Measurements from ENCODE around the gene LRRC8C. TPM values are rescaled to one million over a fixed set of nuclear protein-coding genes. Genes with fewer than 3 reads are reported as not detected.

Gene LRRC8C
- total and polyA plus RNA-seq, 7 donors: 0.69 to 7.8 (median 3.8) TPM

DNA sequence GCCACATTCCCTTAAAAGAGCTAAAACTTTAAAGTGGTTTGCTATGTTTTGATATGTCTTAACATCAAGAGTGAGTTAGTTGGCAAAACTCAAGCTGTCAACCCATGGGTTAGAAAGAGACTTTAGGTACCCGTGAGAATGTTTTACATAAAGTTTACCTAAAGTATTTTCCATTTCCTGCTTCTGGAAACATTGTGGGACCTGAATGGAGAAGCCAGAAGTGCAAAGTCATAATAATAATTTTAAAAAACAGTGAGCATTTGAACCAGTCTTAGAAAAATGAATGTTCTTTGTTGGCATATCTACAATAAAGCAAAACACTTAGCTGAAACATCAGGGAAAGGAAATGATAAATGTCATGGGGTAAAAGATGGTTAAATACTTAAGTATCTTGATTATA, 34.8 kb downstream of the LRRC8C start:
- no peak overlapping the region for H3K27ac ChIP-seq
- TF ChIP-seq EP300 (IDR thresholded peaks at IDR 0.05) (no peak), POLR2AphosphoS5 (IDR thresholded peaks at IDR 0.05) (no peak), POLR2A (IDR thresholded peaks at IDR 0.05) (no peak)
- TF ChIP-seq, protein P1, sequence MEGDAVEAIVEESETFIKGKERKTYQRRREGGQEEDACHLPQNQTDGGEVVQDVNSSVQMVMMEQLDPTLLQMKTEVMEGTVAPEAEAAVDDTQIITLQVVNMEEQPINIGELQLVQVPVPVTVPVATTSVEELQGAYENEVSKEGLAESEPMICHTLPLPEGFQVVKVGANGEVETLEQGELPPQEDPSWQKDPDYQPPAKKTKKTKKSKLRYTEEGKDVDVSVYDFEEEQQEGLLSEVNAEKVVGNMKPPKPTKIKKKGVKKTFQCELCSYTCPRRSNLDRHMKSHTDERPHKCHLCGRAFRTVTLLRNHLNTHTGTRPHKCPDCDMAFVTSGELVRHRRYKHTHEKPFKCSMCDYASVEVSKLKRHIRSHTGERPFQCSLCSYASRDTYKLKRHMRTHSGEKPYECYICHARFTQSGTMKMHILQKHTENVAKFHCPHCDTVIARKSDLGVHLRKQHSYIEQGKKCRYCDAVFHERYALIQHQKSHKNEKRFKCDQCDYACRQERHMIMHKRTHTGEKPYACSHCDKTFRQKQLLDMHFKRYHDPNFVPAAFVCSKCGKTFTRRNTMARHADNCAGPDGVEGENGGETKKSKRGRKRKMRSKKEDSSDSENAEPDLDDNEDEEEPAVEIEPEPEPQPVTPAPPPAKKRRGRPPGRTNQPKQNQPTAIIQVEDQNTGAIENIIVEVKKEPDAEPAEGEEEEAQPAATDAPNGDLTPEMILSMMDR (IDR thresholded peaks at IDR 0.05): no peak
- no peaks in the 10 kb centered on the region for H3K36me3 ChIP-seq
- DNase-seq: no peak
- WGBS, 2 donors: 32 to 78% methylated on average over 1 of the region's 1 CpG
- H3K9me3 ChIP-seq: no peaks in the 10 kb centered on the region
- no peaks in the 10 kb centered on the region for H3K27me3 ChIP-seq
- no peak overlapping the region for H3K4me3 ChIP-seq
- intact Hi-C loops (cut with DNase I): no loop called here
- H3K4me1 ChIP-seq: no peaks in the 10 kb centered on the region

DNA sequence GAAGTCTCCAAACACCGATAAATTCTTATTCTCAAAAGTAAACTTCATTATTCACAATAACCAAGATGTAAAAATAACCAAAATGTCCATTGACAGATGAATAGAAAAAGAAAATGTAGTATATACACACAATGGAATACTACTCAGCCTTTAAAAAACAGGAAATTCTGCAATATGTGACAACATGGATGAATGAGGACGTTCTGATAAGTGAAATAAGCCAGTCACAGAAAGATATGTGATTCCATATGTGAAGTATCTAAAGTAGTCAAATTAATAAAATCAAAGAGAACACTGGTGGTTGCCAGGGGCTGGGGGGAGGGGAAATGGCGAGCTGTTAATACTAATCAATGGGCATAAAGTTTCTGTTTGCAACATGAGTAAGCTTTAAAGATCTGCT, 36.0 kb downstream of the LRRC8C start:
- Histone ChIP-seq H3K9me3 (no peaks in the 10 kb centered on the region), H3K4me3 (no peak overlapping the region), H3K27ac (no peak overlapping the region), H3K36me3 (no peaks in the 10 kb centered on the region), H3K4me1 (no peaks in the 10 kb centered on the region), H3K27me3 (no peaks in the 10 kb centered on the region)
- intact Hi-C loops (cut with DNase I): no loop called here
- TF ChIP-seq, protein P1 (IDR thresholded peaks at IDR 0.05): no peak
- TF ChIP-seq EP300 (IDR thresholded peaks at IDR 0.05): no peak
- TF ChIP-seq POLR2AphosphoS5 (IDR thresholded peaks at IDR 0.05): no peak
- TF ChIP-seq POLR2A (IDR thresholded peaks at IDR 0.05): no peak
- no peak for DNase-seq
- WGBS, 2 donors: 89 to 92% methylated on average over 3 of the region's 3 CpGs

DNA sequence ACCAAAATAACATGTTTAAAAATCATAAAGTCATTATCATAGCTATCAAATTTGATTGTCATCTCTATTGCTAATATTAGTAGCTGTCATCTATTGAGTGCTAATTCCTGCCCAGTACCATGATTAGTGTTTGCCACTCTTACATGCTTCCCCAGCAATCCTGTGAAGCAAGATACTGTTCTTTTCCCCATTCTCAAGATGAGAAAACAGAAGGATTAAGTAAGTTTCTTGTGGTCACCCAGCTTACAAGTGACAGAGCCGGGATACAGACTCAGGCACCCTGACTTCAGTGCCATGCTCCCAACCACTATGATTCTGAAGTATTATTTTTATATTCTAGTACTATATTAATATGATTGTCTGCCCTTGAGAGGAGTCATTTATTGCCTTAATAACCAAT, 36.5 kb downstream of the LRRC8C start:
- no peaks in the 10 kb centered on the region for H3K27me3 ChIP-seq
- TF ChIP-seq, protein P1 (IDR thresholded peaks at IDR 0.05): no peak
- TF ChIP-seq EP300 (IDR thresholded peaks at IDR 0.05) (no peak), POLR2AphosphoS5 (IDR thresholded peaks at IDR 0.05) (no peak), POLR2A (IDR thresholded peaks at IDR 0.05) (no peak)
- no peaks in the 10 kb centered on the region for H3K4me1 ChIP-seq
- H3K36me3 ChIP-seq: no peaks in the 10 kb centered on the region
- intact Hi-C loops (cut with DNase I): no loop called here
- H3K27ac ChIP-seq: no peak overlapping the region
- no peak for DNase-seq
- H3K9me3 ChIP-seq: no peaks in the 10 kb centered on the region
- WGBS, 2 donors: 86 to 89% methylated on average over 1 of the region's 1 CpG
- H3K4me3 ChIP-seq: no peak overlapping the region

DNA sequence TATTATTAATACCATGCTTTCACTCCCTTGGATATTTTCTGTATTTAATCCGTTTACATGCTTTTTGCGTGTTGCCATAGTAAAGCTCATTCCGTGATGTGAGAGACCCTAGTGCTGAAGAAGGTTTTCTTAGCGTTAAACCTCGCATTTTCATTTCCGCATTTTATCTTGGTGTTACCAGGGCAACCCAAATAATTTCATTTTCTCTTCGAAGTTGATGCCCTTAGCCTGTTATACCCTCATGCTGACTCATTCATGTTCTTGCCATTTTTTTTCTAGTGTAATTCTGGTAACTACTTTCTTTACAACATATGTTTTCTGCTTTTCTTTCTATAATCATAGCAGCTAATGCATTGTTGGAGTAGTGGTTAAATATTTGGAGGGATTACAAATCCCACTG, 37.2 kb downstream of the LRRC8C start:
- intact Hi-C loops (cut with DNase I): no loop called here
- H3K27me3 ChIP-seq: no peaks in the 10 kb centered on the region
- 63 to 87% methylated on average over 7 of the region's 7 CpGs for WGBS, 2 donors

DNA sequence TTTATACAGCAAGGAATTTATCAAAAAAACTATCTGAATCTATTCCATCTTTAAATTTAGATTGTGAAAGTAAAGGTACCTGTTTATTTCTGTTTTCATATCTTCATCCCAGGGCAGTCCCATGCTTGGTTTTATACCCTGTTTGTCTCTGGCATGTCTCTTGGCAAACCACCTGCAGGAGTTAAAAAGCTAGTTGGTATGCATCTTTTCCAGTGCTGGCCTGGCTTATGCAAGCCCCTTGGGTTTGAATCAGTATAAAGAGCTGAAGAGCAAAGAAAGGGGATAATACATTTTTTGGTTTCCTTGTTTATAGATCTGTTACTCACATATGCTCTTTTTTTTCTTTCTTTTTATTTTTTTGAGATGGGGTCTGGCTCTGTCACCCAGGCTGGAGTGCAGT, 37.8 kb downstream of the LRRC8C start:
- Histone ChIP-seq H3K4me1 (no peaks in the 10 kb centered on the region), H3K9me3 (no peaks in the 10 kb centered on the region)
- intact Hi-C loops (cut with DNase I): no loop called here

More for the DNA sequence above, 37.2 kb downstream of the LRRC8C start:
- no peaks in the 10 kb centered on the region for H3K4me1 ChIP-seq
- no peak overlapping the region for H3K4me3 ChIP-seq
- no peaks in the 10 kb centered on the region for H3K9me3 ChIP-seq
- DNase-seq: no peak
- TF ChIP-seq POLR2A (IDR thresholded peaks at IDR 0.05) (no peak), EP300 (IDR thresholded peaks at IDR 0.05) (no peak), POLR2AphosphoS5 (IDR thresholded peaks at IDR 0.05) (no peak)
- TF ChIP-seq, protein P1 (IDR thresholded peaks at IDR 0.05): no peak
- no peaks in the 10 kb centered on the region for H3K36me3 ChIP-seq
- H3K27ac ChIP-seq: no peak overlapping the region

More for the DNA sequence above, 37.8 kb downstream of the LRRC8C start:
- H3K36me3 ChIP-seq: no peaks in the 10 kb centered on the region
- H3K27me3 ChIP-seq: no peaks in the 10 kb centered on the region
- TF ChIP-seq POLR2AphosphoS5 (IDR thresholded peaks at IDR 0.05) (no peak), POLR2A (IDR thresholded peaks at IDR 0.05) (no peak), EP300 (IDR thresholded peaks at IDR 0.05) (no peak)
- TF ChIP-seq, protein P1 (IDR thresholded peaks at IDR 0.05): no peak
- no peak overlapping the region for H3K4me3 ChIP-seq
- no peak overlapping the region for H3K27ac ChIP-seq
- DNase-seq: no peak

Data from sigmoid colon (tissue), 7 donors.